HG03571 (cell line): ENCODE measurements around the gene HTR4.
"Not testable (repeated sequence)": the region's sequence is repeated elsewhere in the genome, so short reads cannot be mapped to it uniquely, and the experiment has no call there.

ENCODE experiments used
- ATAC-seq: cut with Tn5 transposase; IDR thresholded peaks from one replicate; pipeline ENCODE4 v1.9.1; 2021; ENCODE audit not compliant: unreplicated experiment

HTR4 gene, protein sequence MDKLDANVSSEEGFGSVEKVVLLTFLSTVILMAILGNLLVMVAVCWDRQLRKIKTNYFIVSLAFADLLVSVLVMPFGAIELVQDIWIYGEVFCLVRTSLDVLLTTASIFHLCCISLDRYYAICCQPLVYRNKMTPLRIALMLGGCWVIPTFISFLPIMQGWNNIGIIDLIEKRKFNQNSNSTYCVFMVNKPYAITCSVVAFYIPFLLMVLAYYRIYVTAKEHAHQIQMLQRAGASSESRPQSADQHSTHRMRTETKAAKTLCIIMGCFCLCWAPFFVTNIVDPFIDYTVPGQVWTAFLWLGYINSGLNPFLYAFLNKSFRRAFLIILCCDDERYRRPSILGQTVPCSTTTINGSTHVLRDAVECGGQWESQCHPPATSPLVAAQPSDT

DNA sequence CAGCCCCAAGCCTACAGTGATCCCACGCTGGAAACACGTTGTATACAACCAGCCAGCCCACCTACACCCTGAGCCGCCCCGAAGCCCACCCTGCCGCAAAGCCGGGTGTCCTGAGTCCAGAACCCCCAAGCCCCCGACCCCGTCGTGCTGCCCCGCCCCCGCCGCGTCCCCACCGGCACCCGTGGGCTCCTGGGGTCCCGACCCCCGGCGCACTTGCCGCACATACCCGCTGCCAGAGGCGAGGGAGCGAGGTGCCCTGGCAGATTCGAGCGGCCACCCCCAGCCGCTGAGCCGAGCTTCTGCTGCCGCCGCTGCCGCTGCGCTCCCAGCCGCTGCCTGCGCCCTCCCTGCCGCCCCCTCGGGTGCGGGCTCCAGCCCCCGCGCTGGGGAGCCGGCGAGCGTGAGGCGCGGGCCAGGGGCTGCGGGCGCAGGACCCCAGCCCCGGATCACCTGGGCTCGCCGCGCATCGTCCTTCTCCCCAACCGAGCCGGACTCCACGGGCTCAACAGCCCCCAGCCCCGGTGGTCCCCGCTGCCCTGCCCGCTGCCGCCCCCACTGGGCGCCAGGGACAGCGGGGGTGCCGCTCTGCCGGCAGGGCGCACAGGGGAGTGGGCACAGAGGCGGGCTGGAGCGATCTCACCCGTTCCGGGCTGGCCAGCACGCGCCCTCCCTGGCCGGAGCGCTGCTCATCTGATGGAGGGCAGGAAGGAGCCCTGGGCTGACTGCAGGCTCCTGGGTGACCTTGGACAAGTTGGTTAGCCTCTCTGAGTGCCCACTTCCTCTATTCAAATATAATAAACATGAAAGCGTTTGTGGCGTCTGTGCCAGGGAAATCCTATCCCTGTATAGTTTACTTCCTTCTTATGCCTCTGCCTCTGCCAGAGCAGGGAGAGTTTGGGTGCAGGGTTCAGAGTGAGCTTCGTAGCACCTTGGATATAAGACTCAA, at the start of gene HTR4:
TSS of gene HTR4 (minus strand) at position 692 of the 946 bp plus-strand sequence. CDS start 17,513 bp downstream, outside the sequence.
- no peak for ATAC-seq

- no peak for ATAC-seq
These were observed 47.8 kb upstream of the HTR4 start for GRCh38 chr5:148702019-148702596.

- no peak for ATAC-seq
These were observed 44.7 kb upstream of the HTR4 start for GRCh38 chr5:148699028-148699427.

GRCh38 chr5:148697809-148698196, 43.5 kb upstream of the HTR4 start:
- ATAC-seq, result no peak

DNA sequence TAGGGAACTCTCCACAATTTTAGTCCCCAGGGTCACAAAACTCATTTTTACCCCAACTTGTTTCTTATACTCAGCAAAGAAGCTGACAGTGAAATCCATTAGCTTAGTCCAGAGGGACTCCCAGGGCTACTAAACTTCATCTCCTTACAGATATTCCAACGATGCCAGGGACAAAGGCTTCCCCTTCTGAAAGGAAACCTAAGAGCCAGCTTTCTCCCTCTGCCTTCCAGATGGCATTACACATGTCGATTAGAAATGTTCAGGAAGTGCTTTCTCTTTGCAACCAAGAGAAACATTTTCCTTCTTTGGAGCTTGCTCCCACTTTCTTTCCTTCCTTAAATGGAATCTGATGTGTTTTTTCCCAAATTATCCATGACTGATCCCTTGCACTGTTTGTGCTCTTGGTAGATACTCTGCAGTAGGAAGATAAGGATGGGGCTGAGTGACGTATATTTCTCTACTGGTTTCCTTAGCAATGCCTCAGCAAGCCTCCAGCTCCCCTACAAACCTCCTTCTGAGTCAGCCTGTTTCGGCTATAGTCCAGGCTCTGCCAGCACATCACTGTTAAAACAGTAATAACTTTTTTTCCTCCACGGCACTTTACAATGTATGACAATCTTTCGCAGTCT, 43.0 kb upstream of the HTR4 start:
- no peak for ATAC-seq

GRCh38 chr5:148696187-148697036, 42.1 kb upstream of the HTR4 start:
- ATAC-seq, result no peak

GRCh38 chr5:148690945-148691344, 36.6 kb upstream of the HTR4 start:
- ATAC-seq, result no peak

- no peak for ATAC-seq
These were observed 34.5 kb upstream of the HTR4 start for GRCh38 chr5:148688787-148689186.

DNA sequence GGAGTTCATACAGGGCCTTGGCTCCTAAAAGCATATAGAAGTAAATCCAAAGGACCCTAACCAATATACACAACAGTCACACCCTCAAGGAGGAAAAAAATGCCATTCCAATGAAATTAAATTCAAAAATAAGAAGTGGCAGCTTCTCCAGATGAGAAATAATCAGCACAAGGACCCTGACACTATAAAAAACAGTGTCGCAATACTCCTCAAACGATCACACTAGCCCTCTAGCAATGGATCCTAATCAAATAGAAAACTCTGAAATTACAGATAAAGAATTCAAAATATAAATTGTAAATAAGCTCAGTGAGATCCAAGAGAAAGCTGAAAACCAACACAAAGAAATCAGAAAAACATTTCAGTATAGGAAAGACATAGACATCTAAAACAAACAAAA, 33.5 kb upstream of the HTR4 start:
- no peak for ATAC-seq

DNA sequence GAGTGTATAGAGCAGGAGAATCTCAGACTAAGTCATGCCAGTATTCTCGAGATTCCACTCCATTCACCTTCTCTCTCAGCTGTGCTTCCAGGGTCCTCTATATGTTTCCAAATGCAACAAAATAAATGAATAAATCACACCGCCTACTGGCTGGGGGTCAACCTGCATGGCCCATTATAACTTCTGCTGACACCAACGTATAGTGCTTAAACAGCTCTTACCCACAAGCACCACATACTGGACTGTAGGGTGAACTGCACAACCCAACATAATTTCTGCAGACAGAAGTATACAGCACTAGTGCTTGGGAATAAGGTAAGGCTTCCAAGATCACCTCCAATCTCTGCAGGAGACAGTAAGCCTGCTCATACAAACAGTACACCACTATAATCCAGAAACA, 33.1 kb upstream of the HTR4 start:
- ATAC-seq, result peak; percentile 85

GRCh38 chr5:148686660-148687059, 32.3 kb upstream of the HTR4 start:
- ATAC-seq, result no peak

DNA sequence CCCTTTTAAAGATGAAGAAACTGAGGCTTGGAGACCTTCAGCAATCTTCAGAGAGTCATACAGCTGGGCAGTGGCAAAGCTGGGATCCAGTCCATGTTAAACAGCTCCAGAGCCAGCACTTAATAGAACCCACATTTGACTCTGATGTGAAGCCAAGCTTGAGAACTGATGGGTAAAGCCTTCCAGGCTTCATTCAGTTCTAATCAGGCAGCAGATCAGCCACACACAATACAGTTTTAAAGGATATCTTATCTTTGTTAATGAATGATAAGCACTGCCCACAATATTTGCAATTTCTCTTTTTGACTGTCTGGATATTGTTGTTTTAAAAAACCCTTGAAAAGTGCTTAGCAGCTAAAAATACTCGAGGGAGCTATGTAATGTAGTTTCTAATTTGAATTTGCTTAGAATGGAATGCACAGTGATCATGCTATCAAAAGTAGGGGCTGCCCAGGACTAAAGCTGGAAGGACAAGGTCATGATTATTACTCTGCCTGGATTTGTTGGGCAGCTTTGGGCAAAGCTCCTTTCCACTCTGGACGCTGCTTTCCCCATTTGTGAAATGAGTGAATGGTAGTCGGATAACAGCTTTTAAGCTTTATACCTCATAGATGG, 31.3 kb upstream of the HTR4 start:
- no peak for ATAC-seq

GRCh38 chr5:148684528-148684927, 30.2 kb upstream of the HTR4 start:
- ATAC-seq, result no peak

- no peak for ATAC-seq
These were observed 29.3 kb upstream of the HTR4 start for GRCh38 chr5:148683651-148684050.

GRCh38 chr5:148682058-148683026, 28.0 kb upstream of the HTR4 start:
- no peak for ATAC-seq

DNA sequence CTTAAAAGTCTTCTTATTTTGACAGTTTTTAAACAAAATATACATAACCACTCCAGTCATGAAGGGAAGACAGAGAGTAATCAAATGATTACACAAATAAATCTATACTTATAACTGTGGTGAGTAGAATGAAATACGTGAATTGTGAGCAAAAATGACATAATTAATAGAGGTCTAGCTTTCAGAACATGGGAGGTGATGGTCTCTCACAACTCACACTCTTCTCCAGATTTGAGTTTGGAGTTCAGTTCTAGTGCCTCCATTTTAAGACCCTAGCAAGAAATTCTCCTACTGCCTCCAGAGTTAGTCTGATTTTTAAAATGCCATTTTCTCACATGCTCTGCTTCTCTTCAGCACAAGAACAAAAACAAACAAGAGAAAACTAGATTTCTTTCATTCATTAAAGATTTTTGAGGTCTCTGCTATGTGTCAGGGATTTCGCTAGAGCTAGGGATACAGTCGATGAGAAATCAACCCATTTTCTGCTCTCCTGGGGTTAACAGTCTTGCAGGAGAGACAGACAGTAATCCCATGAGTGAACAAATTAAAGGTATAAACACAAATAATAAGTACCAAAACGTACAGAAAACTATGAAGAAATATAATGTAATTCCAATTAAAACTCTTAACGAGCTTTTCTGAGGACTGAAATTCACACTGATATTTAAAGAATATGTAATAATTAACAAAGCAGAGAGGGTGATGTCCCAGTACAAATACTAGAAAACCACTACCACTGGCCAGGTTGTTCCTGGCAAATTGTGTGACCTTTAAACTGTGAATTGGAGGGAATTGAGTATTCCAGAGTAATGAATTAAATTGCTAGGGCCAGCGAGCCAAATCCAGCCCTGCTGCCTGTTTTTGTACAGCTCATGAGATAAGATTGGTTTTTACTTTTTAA, 27.1 kb upstream of the HTR4 start:
- ATAC-seq, result no peak

GRCh38 chr5:148673704-148674103, 19.4 kb upstream of the HTR4 start:
- not testable (repeated sequence) for ATAC-seq

GRCh38 chr5:148666353-148666752, 12.0 kb upstream of the HTR4 start:
- no peak for ATAC-seq
